CD14-positive monocyte (primary cell): ENCODE measurements around the gene PAEP. TPM values are rescaled to one million over a fixed set of nuclear protein-coding genes. Genes with fewer than 3 reads are reported as not detected.

ENCODE experiments used
- DNase-seq, 3 donors: peaks; one replicate each; pipeline ENCODE4 v3.0.0-alpha.2; 2011 to 2022
- H2AFZ ChIP-seq: 2 replicates; pipeline ENCODE4 v1.6.0; 2012; ENCODE audit warnings: mild to moderate bottlenecking, low read depth, low read length, inconsistent platforms; ENCODE audit not compliant: insufficient read depth, poor library complexity, severe bottlenecking
- H3K27ac ChIP-seq, 2 donors: 1 replicate in 1 of 2; 2 replicates in 1 of 2; pipeline ENCODE4 v1.5.1; 2012 to 2013; ENCODE audit warnings: low read length in 2 of 2, control low read depth in 1 of 2, inconsistent platforms in 1 of 2, low read depth in 1 of 2, mild to moderate bottlenecking in 1 of 2
- H3K27me3 ChIP-seq, 2 donors: one replicate each; pipeline versions ENCODE4 v1.6.0 to v1.6.1; 2011 to 2013; ENCODE audit warnings: low read length in 2 of 2; ENCODE audit not compliant: control insufficient read depth in 2 of 2, insufficient read depth in 2 of 2
- H3K36me3 ChIP-seq, 2 donors: replicated peaks in 1 of 2; 1 replicate in 1 of 2; 2 replicates in 1 of 2; pipeline versions ENCODE4 v1.5.1 to v1.6.1; 2012 to 2013; ENCODE audit warnings: low read length in 2 of 2, control low read depth in 1 of 2, inconsistent platforms in 1 of 2, mild to moderate bottlenecking in 1 of 2; ENCODE audit not compliant: insufficient read depth in 2 of 2, control insufficient read depth in 1 of 2
- H3K4me1 ChIP-seq, 2 donors: 1 replicate in 1 of 2; 2 replicates in 1 of 2; pipeline versions ENCODE4 v1.5.1 to v1.6.1; 2012 to 2013; ENCODE audit warnings: low read length in 2 of 2, control low read depth in 1 of 2, inconsistent platforms in 1 of 2, mild to moderate bottlenecking in 1 of 2, moderate library complexity in 1 of 2; ENCODE audit not compliant: insufficient read depth in 2 of 2, control insufficient read depth in 1 of 2
- H3K4me2 ChIP-seq: replicated peaks from 2 replicates; pipeline ENCODE3; 2012; ENCODE audit warnings: low read length, moderate library complexity, mild to moderate bottlenecking; ENCODE audit not compliant: poor library complexity, severe bottlenecking; ENCODE audit errors: extremely low read depth
- H3K4me3 ChIP-seq, 3 experiments: fragments of 200-600 bp in 1 of 3; sonication (generic) in 1 of 3; replicated peaks in 1 of 3; 1 replicate in 2 of 3; 2 replicates in 1 of 3; pipeline ENCODE4 v1.5.1; 2011 to 2013; ENCODE audit warnings: low read length in 3 of 3, mild to moderate bottlenecking in 3 of 3, control low read depth in 2 of 3, low read depth in 2 of 3, inconsistent platforms in 1 of 3, moderate library complexity in 1 of 3
- H3K79me2 ChIP-seq: 2 replicates; pipeline ENCODE4 v1.6.0; 2012; ENCODE audit warnings: mild to moderate bottlenecking, control low read depth, inconsistent platforms, low read length, moderate library complexity; ENCODE audit not compliant: insufficient read depth
- H3K9ac ChIP-seq: 2 replicates; pipeline ENCODE4 v1.6.0; 2017; ENCODE audit warnings: low read length, mild to moderate bottlenecking; ENCODE audit not compliant: insufficient read depth, poor library complexity, severe bottlenecking
- H3K9me3 ChIP-seq, 2 donors: replicated peaks in 1 of 2; 1 replicate in 1 of 2; 2 replicates in 1 of 2; pipeline versions ENCODE4 v1.5.1 to v1.6.1; 2012 to 2013; ENCODE audit warnings: low read length in 2 of 2, control low read depth in 1 of 2; ENCODE audit not compliant: control insufficient read depth in 1 of 2, insufficient read depth in 1 of 2
- H4K20me1 ChIP-seq: 2 replicates; pipeline ENCODE4 v1.6.0; 2012; ENCODE audit warnings: mild to moderate bottlenecking, low read length, control low read depth, moderate library complexity; ENCODE audit not compliant: insufficient read depth
- H3K27ac Mint-ChIP-seq, 7 donors: one replicate each; pipeline ENCODE4 v1.8.0; 2020; ENCODE audit warnings: mild to moderate bottlenecking in 7 of 7, mixed read lengths in 7 of 7, moderate library complexity in 6 of 7, inconsistent platforms in 2 of 7
- H3K27me3 Mint-ChIP-seq, 3 donors: one replicate each; pipeline ENCODE4 v1.8.0; 2021 to 2022; ENCODE audit warnings: low read depth in 3 of 3, mild to moderate bottlenecking in 3 of 3, mixed read lengths in 3 of 3, moderate library complexity in 3 of 3, inconsistent platforms in 1 of 3
- H3K36me3 Mint-ChIP-seq, 2 donors: one replicate each; pipeline ENCODE4 v1.8.0; 2020; ENCODE audit warnings: mixed read lengths in 2 of 2, inconsistent platforms in 1 of 2, mild to moderate bottlenecking in 1 of 2
- H3K4me1 Mint-ChIP-seq: one replicate; pipeline ENCODE4 v1.8.0; 2020; ENCODE audit warnings: mild to moderate bottlenecking, mixed read lengths
- H3K4me3 Mint-ChIP-seq, 2 donors: one replicate each; pipeline ENCODE4 v1.8.0; 2020; ENCODE audit warnings: mild to moderate bottlenecking in 2 of 2, mixed read lengths in 2 of 2, moderate library complexity in 1 of 2
- H3K9me3 Mint-ChIP-seq, 7 donors: one replicate each; pipeline ENCODE4 v1.8.0; 2020 to 2022; ENCODE audit warnings: mixed read lengths in 7 of 7, mild to moderate bottlenecking in 6 of 7, moderate library complexity in 6 of 7, inconsistent platforms in 2 of 7
- WGBS: methylation state at CpG from one replicate; pipeline ENCODE4 v1.1.5; 2013; ENCODE audit warnings: missing lambda C conversion rate; ENCODE audit not compliant: insufficient coverage; 5-methylcytosine and 5-hydroxymethylcytosine counted together
- intact Hi-C, 2 donors: fragments of 100-400 bp; cut with micrococcal nuclease; formaldehyde crosslinking; loops; one replicate each; pipeline versions ENCODE4 v1.15.0 to v1.15.1; 2023
- polyA plus RNA-seq, 3 donors: library from polyadenylated mRNA; depleted of rRNA in 1 of 3; unstranded in 2 of 3; stranded (reverse) in 1 of 3; fragments of 300-500 nt in 2 of 3; fragments of >200 nt in 1 of 3; fragmentation: Illumina TruSeq in 2 of 3; gene quantifications; 1 replicate in 2 of 3; 2 replicates in 1 of 3; pipeline ENCODE4 v1.2.3, GENCODE V29; 2012 to 2021
- TF ChIP-seq, protein P1 (sequence below): fragments of 200-600 bp; IDR thresholded peaks from one replicate; pipeline ENCODE4 v1.8.0; 2022; ENCODE audit warnings: antibody characterized with exemption, mild to moderate bottlenecking

The PAEP gene
- polyA plus RNA-seq, 3 donors, result not detected

DNA sequence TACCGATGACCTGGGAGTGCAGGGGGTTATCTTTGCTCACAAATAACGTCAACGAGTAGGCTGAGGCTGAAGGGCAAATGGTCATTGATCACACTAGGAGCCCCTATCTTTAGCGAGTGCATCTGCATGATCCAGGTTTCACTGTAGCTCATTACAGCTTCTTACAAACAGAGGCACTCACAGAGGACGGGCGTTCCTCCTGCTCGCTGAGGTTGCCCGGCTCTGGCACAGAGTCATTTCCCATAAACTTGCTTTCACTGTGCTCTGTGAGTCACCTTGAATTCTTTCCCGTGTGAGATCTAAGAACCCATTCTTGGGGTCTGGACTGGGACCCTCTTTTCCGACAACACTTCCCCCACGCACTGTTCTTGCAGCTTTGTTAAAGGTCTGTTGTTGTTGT, 1.9 kb upstream of the PAEP start:
- intact Hi-C loops, result no loop called here
- WGBS, result 55% methylated on average over 9 of the region's 11 CpGs
- TF ChIP-seq, protein P1, sequence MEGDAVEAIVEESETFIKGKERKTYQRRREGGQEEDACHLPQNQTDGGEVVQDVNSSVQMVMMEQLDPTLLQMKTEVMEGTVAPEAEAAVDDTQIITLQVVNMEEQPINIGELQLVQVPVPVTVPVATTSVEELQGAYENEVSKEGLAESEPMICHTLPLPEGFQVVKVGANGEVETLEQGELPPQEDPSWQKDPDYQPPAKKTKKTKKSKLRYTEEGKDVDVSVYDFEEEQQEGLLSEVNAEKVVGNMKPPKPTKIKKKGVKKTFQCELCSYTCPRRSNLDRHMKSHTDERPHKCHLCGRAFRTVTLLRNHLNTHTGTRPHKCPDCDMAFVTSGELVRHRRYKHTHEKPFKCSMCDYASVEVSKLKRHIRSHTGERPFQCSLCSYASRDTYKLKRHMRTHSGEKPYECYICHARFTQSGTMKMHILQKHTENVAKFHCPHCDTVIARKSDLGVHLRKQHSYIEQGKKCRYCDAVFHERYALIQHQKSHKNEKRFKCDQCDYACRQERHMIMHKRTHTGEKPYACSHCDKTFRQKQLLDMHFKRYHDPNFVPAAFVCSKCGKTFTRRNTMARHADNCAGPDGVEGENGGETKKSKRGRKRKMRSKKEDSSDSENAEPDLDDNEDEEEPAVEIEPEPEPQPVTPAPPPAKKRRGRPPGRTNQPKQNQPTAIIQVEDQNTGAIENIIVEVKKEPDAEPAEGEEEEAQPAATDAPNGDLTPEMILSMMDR, result no peak

DNA sequence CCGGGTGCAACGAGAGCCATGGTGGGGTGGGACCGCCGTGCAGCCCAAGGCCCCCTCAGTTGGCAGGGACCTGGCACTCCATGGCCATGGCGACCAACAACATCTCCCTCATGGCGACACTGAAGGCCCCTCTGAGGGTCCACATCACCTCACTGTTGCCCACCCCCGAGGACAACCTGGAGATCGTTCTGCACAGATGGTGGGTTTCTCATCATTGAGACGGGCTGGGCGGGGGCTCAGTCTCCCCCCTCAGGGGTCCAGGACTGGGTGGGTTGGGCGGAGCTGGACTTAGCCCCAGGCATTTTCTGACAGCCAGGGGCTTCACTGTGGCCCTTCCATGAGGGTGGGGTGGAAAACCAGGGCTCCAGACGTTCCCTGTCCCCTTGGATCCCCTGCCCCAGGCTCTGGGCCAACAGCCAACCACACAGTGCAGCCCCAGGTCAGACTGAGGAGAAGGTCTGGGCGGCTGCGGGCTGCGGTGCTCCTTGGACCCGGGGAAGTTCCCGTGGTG, 734 bp downstream of the PAEP start:
- no peak overlapping the region for H3K27ac Mint-ChIP-seq
- H4K20me1 ChIP-seq, result no peaks in the 10 kb centered on the region
- no peak for DNase-seq
- H2AFZ ChIP-seq, result no peak overlapping the region
- no peaks in the 10 kb centered on the region for H3K4me1 Mint-ChIP-seq
- H3K36me3 ChIP-seq, result no peaks in the 10 kb centered on the region
- no peaks in the 10 kb centered on the region for H3K79me2 ChIP-seq
- no peaks in the 10 kb centered on the region for H3K36me3 Mint-ChIP-seq
- TF ChIP-seq, protein P1, result no peak
- H3K4me3 Mint-ChIP-seq, result no peak overlapping the region
- H3K4me1 ChIP-seq, result no peaks in the 10 kb centered on the region
- H3K27me3 ChIP-seq, result no peaks in the 10 kb centered on the region
- H3K27ac ChIP-seq, result no peak overlapping the region
- peaks cover 0 to 9% (median 2%) of the 10 kb centered on the region in 7 donors for H3K9me3 Mint-ChIP-seq
- H3K4me3 ChIP-seq, result no peak overlapping the region
- 96% methylated on average over 9 of the region's 17 CpGs for WGBS
- H3K9ac ChIP-seq, result no peak overlapping the region
- intact Hi-C loops, result no loop called here
- no peak overlapping the region for H3K4me2 ChIP-seq
- H3K27me3 Mint-ChIP-seq, result peaks cover 1 to 10% (median 8%) of the 10 kb centered on the region in 3 donors
- H3K9me3 ChIP-seq, result no peaks in the 10 kb centered on the region

More for the DNA sequence above, 1.9 kb upstream of the PAEP start:
- Mint-ChIP-seq H3K27me3 (peaks cover under 1 to 13% (median 1%) of the 10 kb centered on the region in 3 donors), H3K9me3 (peaks cover 0 to 9% (median 2%) of the 10 kb centered on the region in 7 donors), H3K36me3 (no peaks in the 10 kb centered on the region), H3K27ac (no peak overlapping the region), H3K4me3 (no peak overlapping the region), H3K4me1 (no peaks in the 10 kb centered on the region)
- Histone ChIP-seq H4K20me1 (no peaks in the 10 kb centered on the region), H2AFZ (no peak overlapping the region), H3K4me1 (no peaks in the 10 kb centered on the region), H3K4me2 (no peak overlapping the region), H3K4me3 (no peak overlapping the region), H3K36me3 (no peaks in the 10 kb centered on the region), H3K79me2 (no peaks in the 10 kb centered on the region), H3K9me3 (no peaks in the 10 kb centered on the region), H3K27me3 (no peaks in the 10 kb centered on the region), H3K9ac (no peak overlapping the region), H3K27ac (no peak overlapping the region)
- no peak for DNase-seq
